Measurements from ENCODE around the gene PARP9.

Gene PARP9

GRCh38 chr3:122481390-122481789 is 82.7 kb downstream of the PARP9 start:
- Histone ChIP-seq H3K4me2 (ENCODE audit: low read length) (no peak overlapping the region), H4K20me1 (ENCODE audit: insufficient read depth, low read length) (no peaks in the 10 kb centered on the region), H3K36me3 (replicated peaks; ENCODE audit: low read depth, low read length) (peaks cover 6% of the 10 kb centered on the region), H3K27ac (ENCODE audit: low read length) (no peak overlapping the region), H3K9me3 (ENCODE audit: insufficient read depth, low read length) (no peaks in the 10 kb centered on the region), H3K27me3 (ENCODE audit: low read depth, low read length) (no peaks in the 10 kb centered on the region), H3K79me2 (ENCODE audit: low read length) (peaks cover 65% of the 10 kb centered on the region), H2AFZ (ENCODE audit: low read depth, low read length) (no peak overlapping the region), H3K9ac (ENCODE audit: low read length) (no peak overlapping the region), H3K4me1 (ENCODE audit: low read length) (peaks cover 12% of the 10 kb centered on the region), H3K4me3 (ENCODE audit: low read length) (no peak overlapping the region)
- TF ChIP-seq, protein P1, sequence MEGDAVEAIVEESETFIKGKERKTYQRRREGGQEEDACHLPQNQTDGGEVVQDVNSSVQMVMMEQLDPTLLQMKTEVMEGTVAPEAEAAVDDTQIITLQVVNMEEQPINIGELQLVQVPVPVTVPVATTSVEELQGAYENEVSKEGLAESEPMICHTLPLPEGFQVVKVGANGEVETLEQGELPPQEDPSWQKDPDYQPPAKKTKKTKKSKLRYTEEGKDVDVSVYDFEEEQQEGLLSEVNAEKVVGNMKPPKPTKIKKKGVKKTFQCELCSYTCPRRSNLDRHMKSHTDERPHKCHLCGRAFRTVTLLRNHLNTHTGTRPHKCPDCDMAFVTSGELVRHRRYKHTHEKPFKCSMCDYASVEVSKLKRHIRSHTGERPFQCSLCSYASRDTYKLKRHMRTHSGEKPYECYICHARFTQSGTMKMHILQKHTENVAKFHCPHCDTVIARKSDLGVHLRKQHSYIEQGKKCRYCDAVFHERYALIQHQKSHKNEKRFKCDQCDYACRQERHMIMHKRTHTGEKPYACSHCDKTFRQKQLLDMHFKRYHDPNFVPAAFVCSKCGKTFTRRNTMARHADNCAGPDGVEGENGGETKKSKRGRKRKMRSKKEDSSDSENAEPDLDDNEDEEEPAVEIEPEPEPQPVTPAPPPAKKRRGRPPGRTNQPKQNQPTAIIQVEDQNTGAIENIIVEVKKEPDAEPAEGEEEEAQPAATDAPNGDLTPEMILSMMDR (IDR thresholded peaks at IDR 0.05; ENCODE audit: low read depth, low read length) = no peak
- TF ChIP-seq EZH2phosphoT487 (IDR thresholded peaks at IDR 0.05; ENCODE audit: low read depth) = no peak

All from OCI-LY3 (cell line).